Erythroblast (primary cell): ENCODE results near the gene FUT8.

Experiments
- GATA1 ChIP-seq: IDR thresholded peaks from 2 replicates; pipeline ENCODE4 v1.6.1; 2011; ENCODE audit warnings: low read depth, mild to moderate bottlenecking, control low read depth, low read length, moderate library complexity
- POLR2A ChIP-seq: IDR thresholded peaks from 2 replicates; pipeline ENCODE4 v1.6.1; 2011; ENCODE audit warnings: mild to moderate bottlenecking, low read length

DNA sequence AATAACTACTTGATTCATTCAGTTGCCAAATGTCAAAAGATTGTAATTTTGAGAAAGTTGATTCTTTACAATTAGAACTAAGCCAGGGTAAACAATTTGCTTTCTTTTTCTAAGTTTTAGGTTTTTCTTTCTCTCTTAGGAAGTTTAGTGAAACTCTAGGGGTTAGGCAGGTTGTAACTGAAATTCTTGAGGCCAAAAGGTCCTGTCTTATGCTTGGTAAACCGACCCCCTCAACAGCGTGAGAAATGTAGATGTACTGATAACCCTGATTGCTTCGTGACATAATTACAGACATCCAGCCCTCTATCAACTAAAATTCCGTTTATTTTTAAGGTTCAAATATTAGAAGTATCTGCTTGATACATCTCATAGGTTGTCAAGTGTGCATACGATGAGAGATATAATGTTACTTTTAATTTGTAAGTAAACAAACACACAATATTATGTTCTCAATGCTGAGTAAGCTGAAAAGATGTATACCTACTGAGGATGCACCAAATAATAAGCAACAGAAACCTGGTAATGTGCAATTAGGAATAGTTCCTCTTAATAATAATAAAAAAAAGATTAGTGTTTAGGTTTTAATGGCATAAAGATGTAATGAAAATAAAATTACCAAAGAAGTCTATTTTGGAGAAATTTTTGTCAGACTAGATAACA lies 7.2 kb downstream of the FUT8 start:
- TF ChIP-seq POLR2A (no peak), GATA1 (no peak)
